Inferior parietal cortex (tissue), 1 donor: ENCODE results near the gene SETX.

Source experiments
- DNase-seq: peaks from one replicate; pipeline ENCODE4 v3.0.0-alpha.2; 2016; ENCODE audit errors: extremely low spot score

SETX gene

GRCh38 chr9:132214027-132214622 lies 140.7 kb downstream of the SETX start:
- DNase-seq = peak; percentile 69

GRCh38 chr9:132211570-132211969 lies 143.2 kb downstream of the SETX start:
- no peak for DNase-seq
